NCI-H2081 (cell line): ENCODE measurements around the gene ADAM19.

ENCODE experiments used
- DNase-seq, 2 experiments: peaks; one replicate each; lab custom pipeline; 2025; lab: John Stamatoyannopoulos, UW

The ADAM19 gene

DNA sequence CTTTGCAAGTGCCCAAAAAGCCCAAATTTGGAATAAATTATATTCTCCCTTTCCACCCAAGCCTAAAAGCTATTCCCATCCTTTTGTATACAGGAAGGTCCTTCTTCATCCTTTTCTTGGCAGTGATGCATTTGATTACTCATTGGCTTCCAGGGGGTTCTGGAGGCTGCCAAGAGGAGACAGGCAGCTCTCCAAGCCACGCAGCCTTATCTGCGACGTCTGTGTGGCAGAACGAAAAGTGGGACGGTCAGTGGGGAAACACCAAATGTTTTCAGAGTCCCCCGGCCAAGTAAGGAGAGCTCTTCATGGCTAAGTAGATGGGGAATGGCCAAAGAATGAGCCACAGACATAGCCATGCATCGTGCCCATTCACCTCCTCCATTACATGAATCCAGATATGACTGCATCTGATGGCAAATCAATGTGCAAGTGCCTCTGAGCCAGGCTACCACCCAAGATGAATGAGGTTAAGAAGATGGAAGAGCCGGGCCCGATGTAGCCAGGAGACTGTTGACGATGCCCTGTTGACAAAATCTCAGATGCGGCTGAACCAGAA, 12.1 kb downstream of the ADAM19 start:
- no peak for DNase-seq

DNA sequence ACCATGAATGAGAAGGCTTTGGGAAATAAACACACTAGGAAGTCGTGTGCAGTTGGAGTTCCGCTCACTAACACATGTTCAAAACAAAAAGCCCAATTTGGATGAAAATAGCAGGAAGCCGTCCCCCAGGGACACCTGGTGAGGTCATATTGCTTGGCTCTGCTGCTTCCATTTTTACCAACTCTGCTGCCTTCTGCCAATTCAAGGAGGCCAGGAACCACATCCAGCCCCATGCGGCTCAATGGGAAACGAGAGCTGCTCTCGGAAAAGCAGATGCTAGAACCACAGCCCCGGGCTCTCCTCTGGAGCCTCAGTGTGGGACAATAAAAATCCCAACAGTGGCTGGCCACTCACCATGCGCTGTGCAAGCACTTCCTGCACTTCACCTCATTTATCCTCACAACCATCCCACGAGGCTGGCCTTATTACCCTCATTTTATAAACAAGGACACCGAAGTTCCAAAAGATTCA, 13.4 kb downstream of the ADAM19 start:
- peak in 1 of 2 experiments; percentile 44 for DNase-seq

DNA sequence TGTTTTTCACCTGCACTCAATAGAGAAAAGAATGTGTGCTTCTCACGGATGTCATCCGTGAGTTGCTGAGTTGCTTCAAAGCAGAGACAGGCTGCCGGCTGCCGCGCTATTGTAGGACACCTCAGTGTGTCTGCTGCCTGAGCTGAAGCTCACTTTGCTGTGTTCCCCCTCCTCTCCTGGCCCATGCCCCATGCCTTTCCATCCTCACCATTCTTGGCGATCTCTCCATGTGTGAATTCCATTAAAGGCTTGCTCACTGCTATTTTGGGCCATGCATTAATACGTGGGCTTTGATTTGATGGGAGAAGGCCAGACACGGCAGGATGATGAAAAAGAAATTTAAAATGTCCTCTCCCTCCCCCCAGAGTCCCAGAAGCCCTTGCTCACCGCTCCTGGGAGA, 14.5 kb downstream of the ADAM19 start:
- DNase-seq = no peak

DNA sequence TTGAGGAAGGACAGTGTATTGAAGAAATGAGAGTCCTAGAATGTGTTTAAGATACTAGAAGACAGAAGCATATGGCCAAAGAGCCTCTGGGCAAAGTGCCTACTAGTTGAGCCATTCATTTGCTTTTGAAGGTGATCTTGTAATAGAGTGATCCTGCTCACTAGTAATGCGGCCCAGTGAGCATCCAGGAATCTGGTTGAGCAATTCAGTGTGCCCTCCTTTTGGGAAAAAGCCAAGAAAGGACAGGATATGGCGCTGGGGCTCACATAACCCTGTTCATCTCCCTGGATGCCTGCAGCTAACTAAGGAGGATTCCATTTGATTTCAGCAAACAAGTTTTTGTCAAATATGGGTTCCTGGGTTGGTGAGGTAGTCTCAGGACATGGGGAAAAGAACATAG, 16.3 kb downstream of the ADAM19 start:
- no peak for DNase-seq

DNA sequence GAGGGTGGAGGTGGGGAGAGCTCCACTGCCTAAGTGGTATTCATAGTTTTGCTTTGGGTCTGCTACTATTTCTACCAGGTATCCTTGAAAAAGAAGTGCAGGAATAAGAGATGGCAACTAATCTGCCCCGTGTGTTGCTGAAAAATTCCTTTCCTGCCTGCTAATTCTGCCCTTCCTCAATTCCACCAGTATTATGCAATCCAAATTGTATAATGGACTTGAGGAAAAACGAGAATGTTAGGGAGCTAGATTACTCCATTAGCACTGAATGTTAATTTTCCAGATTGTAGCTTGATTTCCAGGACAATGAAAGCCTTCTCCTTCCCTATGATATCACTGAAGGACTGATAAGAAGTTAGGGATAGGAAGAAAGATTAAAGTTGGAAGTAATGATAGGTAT, 16.9 kb downstream of the ADAM19 start:
- DNase-seq = no peak

DNA sequence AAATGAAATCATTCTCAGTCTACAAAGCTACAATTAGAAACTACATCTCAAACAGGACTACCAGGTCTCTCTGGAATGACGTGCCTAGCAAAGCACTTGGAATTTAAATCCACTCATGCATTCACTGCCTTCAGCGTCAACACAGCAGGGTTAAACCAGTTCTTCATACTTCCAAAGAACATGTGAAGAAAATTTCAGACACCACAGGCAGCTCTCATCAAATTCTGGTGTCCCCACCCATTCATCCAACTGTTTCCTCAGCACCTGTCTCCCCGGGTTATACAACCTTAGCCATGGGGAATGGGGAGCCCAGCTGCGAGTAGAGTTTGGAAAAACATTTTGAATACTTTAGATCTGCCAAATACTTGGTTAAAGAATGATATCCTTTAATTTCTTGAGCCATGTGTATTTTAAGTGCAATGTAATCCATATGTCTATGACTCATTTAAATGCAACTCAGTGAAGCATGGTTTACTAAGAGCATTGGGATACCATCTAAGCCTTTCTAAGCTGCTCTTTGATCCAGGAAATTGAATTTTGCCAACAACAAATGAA, 17.5 kb downstream of the ADAM19 start:
- DNase-seq = no peak

DNA sequence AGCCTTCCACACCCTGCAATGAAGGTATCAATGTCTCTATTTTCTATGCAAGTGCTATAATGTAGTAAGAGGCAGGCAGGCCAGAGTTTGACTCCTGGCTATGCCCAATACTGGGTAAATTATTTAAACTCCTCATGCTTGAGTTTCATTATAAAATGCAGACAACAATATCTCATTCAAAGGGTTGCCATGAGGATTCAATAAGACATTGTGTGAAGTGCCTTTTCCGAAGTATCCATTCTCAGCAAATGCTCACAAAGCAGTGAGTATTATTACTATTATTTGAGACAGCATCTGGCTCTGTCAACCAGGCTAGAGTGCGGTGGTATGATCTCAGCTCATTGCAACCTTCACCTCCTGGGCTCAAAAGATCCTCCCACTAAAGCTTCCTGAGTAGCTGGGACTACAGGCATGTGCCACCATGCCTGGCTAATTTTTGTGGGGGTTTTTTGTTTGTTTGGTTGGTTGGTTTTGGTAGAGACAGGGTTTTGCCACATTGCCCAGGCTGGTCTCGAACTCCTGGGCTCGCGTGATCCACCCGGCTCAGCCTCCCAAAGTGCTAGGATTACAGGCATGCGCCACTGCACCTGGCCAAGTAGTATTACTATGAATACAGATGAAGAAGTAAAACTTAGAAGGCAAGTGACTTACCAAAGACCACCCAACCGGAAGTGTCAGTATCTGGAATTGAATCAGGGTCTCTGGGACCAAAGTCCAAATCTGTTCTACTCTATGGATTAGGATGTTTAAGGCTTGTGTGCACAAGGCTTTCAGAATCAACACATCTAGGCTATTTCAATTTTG, 18.8 kb downstream of the ADAM19 start:
- DNase-seq = no peak

DNA sequence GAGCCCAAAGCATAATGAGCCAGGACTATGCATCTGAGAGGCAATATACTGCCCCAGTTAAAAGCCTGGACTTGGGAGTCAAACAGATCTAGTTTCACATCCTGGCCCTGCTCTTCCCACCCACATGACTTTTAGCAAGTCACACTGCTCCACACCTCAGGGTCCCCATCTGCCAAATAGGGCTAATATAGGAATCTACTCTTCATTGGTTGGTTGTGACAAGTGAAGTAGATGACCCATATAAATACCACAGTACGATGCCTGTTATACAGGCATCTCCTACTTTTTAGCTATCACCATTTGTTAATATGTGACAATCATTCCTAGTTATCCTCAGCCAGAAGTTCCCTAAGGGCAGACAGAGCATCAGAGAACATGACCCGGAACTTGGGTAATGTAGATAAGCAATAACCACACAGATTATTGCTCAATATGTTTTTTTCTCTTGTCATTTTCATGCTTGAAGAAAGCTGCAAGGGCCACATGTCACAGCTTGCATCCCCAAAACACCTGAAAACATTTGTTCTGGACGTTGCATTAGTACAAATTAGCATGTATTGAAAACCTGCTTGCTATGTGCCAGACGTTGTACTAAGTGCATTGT, 20.4 kb downstream of the ADAM19 start:
- DNase-seq = no peak

DNA sequence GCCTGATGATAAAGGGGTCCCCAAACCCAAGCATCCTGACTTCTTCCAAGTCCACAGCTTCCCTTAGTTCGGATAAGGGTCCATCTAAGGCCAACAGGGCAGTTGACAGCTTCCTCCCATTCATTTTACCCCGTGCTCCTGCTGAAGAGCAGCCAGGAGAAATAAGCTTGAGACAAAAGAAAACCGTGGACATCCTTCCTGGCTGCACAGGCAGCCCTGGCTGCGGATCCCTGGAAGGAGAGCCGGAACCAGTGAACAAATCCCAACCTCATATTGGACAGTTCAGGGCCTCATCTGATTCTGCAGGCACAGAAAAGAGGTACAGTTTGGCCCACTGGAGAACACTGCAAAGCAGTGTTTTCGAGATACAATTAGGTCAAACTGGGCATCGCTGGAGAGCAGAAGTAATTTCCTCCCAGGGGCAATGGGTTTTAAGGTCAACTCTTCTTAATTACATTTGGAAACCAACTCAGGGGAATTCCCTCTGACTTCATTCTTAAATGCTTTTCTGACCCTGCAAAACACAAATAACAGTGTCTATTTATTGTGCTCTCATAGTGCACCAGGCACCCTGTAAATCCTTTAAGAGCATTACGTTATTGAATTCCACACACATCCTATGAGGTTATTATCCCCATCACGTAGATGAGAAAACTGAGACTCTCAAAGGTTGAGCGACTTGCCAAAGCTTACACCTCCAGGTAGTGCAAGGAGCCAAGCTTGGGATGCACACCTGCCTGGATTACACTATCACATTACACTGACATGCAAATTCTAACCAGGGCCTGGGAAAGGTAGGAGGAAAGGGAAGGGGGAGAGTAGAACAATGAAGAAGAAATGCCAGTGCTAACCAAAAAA, 21.2 kb downstream of the ADAM19 start:
- no peak for DNase-seq

DNA sequence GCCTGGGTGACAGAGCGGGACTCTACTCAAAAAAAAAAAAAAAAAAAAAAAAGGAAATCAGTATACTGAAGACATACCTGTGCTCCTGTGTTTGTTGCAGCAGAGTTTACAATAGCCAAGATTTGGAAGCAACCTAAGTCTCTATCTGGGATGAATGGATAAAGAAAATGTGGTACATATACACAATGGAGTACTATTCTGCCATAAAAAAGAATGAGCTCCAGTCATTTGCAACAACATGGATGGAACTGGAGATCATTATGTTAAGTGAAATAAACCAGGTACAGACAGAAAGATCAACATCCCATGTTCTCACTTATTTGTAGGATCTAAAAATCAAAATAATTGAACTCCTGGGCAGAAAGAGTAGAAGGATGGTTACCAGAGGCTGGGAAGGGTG, 22.9 kb downstream of the ADAM19 start:
- DNase-seq = no peak

DNA sequence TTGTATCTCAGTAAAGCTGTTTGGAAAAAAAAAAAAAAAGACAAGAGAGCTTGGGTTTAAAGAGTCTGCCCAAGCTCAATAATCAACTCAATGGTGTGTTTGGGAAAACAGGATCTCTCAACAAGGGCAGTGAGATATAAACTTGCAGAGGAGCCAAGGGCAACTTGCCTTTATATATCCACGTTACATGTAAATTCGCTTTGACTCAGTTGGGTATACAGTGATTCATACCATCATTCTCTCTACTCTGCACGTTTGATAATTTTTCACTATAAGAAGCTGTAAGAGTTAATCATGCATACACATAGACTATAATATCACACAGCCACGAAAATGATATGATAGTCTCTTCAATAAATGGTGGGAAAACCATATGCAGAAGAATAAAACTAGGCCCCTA, 24.9 kb downstream of the ADAM19 start:
- DNase-seq = no peak

DNA sequence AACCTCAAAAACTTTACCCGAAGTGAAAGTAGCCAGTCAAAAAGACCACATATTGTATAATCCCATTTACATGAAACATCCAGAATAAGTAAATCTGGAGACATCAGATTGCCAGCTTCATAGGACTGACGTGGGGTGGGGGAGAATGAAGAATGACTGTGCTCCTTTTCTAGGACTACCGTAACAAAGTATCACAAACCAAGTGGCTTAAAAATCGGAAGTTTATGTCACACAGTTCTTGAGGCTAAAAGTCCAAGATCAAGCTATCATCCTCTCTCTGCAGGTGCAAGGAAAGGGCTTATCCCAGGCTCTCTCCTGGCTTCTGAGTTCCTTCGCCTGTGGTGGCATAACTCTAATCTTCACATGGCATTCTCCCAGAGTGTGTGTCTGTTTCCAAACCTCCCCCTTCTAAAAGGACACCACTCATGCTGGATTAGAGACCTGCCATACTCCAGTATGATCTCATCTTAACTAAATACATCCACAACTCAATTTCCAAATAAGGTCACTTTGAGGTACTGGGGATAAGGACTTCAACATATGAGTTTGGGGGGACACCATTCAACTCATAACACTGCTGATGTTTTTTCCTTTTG, 25.5 kb downstream of the ADAM19 start:
- DNase-seq = no peak

DNA sequence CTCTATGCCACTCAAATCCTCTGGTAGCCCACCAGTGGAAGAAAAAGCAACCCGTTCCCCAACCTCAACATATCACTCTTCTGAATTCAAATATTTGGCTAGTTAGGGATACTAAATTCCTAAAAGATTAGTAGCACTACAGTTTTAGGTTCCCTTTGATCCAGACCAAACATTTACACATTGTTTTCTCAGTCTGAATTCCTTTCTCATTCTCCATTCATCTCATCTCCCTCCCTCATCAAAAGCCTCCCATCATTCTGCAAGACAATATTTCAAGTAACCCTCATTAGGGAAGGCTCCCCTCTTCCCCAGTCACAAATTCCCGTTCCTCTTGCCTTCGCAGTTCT, 26.3 kb downstream of the ADAM19 start:
- DNase-seq = no peak

DNA sequence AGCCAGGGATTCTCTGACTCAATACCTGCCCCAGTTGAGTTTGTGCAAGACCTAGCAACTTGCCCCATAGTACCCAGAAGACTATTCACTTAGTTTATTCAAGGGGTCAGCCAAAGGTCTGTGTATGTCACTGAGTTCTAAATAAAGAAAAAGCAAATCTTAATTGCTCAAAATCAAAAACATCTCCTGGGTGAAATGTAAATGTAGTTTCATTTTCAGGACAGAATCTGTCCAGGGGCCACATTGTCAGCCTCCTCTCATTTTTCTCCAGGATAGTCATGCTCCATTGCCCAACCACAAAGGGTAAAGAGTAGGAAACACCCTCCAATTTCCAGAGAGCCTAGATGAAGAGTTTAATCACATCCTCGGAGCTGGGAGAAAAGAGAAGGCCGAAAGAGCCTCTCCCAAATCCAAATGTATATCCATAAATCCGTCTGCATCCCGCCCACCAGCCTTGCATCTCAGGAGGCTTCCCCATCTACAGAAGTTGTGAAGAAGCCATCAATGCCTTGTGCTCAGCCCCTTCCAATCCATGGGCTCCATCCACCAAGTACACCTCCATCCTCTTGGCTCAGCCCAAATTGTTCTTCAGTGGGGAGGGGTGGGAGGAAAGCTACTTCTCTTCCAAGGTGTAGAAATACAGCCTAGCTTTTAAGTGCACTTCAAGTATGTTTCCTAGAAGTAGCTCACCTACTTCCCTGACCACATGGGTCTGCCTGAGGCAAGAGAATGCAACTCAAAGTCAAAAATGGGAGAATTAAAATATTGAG, 26.9 kb downstream of the ADAM19 start:
- DNase-seq = no peak

DNA sequence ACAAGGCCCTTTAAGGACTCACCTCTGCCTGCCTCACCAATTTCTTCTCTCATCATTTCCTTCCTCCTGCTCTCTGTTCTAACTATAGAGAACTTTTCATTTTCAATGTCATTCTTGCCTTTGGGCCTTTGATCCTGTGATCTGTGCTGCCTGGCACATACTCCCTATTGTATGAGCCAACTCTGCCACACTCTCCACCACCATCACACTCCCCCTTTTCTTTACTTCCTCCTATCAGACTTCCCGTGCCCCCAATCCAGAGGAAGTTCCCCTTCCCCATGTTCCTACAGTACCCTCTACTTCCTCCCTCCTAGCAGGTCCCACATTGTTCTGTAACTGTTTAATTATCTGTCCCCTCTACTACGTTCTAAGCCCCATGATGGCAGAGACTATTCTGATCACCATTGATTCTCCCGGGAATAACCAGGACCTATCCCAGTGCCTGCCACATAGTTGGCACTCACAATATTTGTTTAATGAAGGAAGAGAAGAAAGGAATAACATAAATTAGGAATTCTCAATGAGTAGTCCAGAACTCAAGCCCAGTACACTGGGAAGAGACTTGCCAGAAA, 27.5 kb downstream of the ADAM19 start:
- no peak for DNase-seq

DNA sequence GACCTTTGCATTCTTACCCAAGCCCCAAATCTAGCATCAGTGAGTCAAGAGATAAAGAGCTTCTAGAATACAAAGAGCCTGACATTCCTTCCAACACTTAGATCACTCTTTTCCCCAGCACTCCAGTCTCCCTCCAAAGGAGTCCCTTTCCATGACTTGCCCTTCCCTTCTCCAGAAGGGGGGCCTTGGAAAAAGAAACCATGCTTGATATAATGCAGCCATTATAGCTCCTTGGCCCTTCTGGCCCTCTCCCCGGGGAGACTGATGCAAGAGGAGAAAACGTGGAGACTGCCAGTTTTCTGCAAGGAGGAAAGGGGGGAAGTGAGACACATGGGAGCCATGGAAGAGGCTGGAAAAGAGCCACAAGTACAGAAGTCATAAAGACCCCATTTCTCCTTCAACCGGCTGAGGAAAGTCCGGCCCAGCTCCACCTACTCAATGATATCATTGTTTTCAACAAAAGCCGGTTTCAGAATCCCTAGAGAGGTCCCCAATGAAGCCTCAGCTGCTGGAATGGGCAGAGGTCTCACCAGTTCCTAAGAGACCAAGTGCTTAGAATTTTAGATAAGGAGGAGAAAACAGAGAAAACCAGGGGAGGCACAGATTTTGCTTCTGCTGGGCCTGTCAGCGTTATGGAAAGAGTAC, 29.0 kb downstream of the ADAM19 start:
- DNase-seq = no peak

DNA sequence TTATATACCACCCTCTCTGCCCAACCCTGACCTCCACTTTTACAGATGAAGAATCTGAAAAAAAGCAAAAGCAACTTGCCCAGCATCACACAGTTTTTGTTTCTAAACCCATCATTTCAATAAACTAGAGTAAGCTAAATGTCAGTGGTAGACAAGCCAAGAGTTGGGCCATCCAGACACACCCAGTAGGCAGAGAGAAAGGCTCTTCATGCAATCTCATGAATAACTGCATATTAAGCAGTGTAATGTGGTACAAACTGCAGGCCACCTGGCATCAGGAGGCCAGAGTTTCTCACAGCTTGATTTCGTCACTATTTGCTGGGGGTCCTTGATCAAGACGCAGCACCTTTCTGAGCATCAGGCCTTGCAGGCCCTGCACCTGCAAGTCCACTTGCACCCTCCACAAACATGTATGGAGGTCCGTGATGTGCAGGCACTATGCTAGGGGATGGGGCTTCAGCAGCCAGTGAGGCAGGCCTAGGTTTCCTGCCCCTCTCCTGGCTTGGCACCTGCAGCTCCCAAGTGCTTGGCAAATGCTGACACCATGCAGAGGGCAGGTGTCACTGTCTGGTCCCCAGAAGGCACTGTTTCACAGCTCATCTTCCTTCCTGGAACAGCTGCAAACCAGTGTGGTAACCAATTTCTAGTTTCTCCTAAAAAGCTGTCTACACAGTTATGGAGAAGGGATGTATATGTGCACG, 29.8 kb downstream of the ADAM19 start:
- DNase-seq = no peak

DNA sequence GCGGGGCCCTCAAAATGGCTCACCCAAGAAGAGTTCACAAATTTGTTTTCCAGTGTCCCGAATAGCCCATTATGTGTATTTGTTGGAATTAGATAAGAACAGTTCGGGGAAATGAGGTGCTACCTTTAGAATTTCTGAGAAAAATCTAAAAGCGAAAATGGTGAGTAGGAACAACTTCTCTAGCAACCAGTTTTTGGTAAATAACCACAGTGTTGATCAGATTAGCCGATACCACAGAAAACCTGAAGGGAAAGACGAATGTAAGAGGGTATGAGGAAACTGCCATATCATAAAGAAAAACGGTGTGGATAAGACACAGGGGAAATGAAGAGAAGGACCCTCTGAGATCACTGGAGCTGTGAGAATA, 31.0 kb downstream of the ADAM19 start:
- no peak for DNase-seq

DNA sequence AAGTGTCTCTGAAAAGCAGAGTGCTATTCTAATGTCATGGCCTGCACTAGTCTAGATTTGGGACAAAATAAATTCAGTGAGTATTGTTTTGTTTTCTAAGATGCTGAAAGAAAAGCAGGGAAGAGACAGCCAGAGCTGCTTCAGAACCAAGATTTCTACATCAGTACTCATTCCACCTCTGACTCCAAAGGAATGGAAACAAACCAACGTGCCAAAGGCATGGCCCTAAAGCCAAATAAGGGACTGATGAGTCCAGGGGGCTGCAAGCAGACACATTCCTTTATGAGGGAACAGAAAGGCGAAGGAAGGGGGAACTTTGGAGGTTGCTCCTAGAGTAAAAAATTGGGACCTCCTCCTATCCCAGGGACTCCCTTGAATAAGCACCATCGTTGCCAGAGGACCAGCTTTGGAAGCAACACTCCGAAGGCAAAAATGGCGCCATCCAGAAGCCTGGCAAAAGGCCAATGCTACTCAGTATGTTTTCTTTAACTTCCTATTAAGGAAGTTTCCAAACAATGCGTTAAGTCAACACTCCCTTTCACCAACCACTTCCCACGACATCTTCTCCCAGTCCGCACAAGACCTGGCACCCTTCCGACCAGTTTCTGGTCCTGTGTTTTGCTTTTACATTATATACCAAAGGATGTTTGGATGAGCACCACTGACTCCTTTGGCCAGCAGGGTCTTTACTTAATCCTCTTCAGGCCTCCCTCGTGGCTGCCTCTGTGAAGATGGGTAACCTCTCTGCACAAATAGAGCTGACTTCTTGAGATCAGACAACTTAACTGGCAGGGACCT, 31.6 kb downstream of the ADAM19 start:
- no peak for DNase-seq
